Fibroblast of upper back skin (primary cell): Measurements from ENCODE around the gene CBARP.
"Not testable (repeated sequence)": the region's sequence is repeated elsewhere in the genome, so short reads cannot be mapped to it uniquely, and the experiment has no call there.

Source experiments
- DNase-seq: peaks from one replicate; pipeline ENCODE4 v3.0.0-alpha.2; 2013

Gene CBARP

GRCh38 chr19:1225440-1226226 lies 12.2 kb downstream of the CBARP start:
- DNase-seq: no peak

GRCh38 chr19:1224847-1225246 lies 13.0 kb downstream of the CBARP start:
- no peak for DNase-seq

- DNase-seq: no peak
These were observed 13.6 kb downstream of the CBARP start for GRCh38 chr19:1224047-1224825.

- peak; percentile 26 for DNase-seq
These were observed 14.6 kb downstream of the CBARP start for GRCh38 chr19:1223018-1223855.

GRCh38 chr19:1222394-1222793 lies 15.4 kb downstream of the CBARP start:
- no peak for DNase-seq

- DNase-seq: no peak
These were observed 15.9 kb downstream of the CBARP start for GRCh38 chr19:1221904-1222255.

DNA sequence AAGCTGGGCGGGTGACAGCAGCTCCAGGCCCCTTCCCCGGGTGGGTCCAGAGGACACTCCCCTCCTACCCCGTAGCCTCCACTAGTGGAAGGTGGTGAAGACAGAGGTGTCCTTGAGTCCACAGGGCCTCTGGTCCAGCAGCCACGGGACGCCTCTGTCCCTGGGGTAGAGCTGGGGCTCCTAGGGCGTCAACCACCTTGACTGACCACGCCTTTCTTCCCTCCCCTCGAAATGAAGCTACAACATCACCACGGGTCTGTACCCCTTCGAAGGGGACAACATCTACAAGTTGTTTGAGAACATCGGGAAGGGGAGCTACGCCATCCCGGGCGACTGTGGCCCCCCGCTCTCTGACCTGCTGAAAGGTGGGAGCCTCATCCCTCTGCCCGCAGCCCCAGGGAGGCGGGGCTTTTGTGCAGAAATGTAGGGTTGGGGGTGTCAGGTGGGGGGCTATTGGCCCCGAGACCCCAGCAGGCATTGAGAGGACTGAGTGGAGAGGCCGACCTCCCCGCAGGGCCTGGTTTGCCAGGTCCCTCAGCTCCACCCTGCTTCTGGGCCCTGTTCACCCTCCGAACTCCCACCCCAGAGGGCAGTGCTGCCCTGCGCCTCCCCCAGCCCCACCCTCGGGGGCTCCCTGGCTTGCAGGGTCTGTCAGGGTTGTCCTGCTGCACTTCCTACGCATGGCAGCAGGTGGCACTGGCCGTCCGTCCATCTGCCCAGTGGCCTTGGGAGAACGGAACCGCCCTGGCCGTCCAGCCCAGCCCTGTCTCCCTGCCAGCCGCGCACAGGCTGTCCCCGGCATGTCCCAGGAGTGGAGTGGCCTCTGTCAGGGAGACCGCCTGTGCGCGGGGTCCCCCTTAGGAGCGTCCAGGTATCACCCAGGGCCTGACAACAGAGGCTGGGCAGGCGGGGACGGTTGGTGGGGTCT lies 16.6 kb downstream of the CBARP start:
- peak; percentile 35 for DNase-seq

GRCh38 chr19:1220477-1220930 lies 17.3 kb downstream of the CBARP start:
- DNase-seq: no peak

- DNase-seq: no peak
These were observed 17.9 kb downstream of the CBARP start for GRCh38 chr19:1219786-1220476.

- DNase-seq: no peak
These were observed 18.8 kb downstream of the CBARP start for GRCh38 chr19:1218751-1219567.

DNA sequence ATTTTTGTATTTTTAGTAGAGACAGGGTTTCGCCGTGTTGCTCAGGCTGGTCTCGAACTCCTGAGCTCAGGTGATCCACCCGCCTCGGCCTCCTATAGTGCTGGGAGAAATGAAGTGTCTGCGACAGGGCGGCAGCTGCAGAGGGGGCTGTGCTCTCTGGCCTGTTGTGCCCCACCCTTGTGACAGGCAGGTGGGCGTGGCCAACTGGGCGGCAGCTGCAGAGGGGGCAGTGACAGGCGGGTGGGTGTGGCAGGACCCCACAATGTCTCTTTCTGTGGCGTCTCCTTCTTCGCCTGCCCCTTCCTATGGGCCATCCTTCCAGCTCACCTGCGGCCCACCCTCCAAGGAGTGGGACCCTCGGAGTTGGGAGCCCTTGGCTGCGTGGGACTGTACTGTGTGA lies 20.4 kb downstream of the CBARP start:
- no peak for DNase-seq

DNA sequence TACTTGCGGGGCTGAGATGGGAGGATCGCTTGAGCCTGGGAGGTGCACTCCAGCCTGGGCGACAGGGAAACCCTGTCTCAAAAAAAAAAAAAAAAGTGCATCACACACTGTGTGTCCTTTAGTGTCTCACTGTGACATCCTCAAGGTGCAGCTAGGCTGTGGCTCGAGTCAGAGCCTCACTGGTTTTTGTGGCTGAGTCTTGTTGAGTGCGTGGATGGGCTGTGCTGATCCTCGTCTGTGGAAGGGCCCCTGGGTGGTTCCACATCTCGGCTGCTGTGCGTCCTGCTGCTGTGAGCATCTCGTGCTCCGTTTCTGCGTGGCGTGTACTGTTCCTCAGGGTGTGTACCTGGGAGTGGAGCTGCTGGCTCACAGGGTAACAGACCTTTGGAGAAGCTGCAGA lies 21.0 kb downstream of the CBARP start:
- DNase-seq: no peak

- DNase-seq: no peak
These were observed 22.7 kb downstream of the CBARP start for GRCh38 chr19:1214862-1215731.

GRCh38 chr19:1214299-1214861 lies 23.4 kb downstream of the CBARP start:
- DNase-seq: no peak

DNA sequence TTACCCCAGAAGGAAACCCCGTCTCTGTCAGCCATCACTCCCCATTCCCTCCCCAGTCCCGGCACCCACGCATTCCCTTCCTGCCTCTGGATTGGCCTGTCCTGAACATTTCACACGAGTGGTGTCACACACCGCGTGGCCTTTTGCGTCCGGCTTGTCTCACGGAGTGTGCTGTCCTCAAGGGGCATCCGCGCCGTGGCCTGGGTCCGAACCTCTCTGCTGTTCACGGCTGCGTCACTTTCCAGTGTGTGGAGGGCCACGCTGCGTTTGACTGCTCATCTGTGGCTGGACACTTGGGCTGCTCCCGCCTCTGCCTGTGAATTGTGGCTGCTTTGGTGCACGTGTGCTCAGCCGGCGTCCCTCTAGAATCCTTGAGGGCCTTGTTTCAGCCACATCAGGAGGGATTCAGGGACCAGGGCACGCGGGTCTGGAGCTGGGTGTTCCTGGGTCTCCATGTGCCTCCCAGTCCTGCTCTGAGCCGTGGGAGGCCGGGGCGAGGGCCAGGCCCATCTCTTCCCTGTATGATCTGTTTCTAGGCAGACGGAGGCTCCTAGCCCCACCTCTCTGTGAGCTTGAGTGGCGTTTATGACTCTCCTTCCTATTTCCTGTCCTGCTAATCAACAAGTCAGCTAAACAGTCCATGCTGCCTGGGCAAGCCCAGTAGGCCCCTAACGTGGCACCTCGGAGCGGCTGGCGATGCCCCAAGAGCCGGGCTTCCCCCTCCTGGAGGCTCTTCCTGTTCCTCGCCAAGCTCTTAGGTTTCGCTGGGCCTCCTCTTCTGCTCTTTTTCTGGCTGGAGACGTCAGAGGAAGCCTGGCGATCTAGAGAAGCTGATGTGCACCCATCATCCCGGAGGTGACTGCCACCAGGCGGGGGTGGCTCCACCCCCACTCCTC lies 24.2 kb downstream of the CBARP start:
- peak; percentile 44 for DNase-seq

DNA sequence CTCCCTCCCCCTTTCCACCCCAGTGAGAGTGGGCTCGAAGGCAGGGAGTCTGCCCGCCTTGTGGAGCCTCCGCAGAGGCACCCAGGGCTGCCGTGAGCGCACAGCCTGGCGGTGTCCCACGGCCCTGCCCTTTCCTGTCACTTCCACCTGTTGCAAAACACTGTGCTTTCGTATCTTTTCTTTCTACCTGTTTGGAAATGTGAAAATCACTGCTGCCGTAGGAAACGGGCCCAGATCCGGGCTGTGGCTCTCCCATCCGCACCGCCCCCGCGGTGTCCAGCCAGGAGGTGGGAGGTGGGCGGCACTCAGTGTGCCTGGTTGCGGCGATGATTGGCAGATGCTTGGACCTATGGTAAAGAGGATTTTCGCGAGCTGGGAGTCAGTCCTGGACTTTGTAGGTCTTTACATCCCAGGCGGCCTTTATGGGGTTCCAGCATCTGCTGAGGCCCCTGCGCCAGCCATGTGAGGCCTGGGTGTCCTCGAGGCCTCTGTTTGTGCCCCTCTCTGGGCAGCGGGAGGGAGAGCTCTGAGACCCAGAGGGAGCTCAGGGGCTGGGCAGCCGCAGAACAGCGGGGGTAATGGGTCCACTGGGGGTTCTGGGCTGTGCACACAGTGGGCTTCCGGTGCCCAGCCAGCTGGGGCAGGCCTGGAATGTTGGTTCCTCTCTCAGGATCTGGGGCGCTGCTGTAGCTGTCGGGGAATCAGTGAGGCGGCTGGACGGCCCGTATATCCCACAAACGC lies 26.1 kb downstream of the CBARP start:
- DNase-seq: no peak

DNA sequence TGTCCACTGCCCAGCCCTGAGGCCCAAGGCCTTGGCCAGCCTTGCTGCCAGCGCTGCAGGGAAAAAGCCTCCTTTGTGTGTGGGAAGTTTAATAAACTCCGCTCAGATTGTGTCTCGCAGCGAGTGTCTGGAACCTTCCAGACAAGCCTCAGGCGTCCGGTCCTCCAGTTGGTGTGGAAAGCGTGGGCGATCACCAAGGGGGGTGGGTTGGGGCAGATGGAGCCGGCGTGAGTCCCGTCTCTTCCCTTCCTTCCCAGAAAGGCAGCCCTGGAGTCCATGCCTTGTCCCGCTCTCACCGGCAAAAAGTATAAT lies 27.6 kb downstream of the CBARP start:
- DNase-seq: no peak

DNA sequence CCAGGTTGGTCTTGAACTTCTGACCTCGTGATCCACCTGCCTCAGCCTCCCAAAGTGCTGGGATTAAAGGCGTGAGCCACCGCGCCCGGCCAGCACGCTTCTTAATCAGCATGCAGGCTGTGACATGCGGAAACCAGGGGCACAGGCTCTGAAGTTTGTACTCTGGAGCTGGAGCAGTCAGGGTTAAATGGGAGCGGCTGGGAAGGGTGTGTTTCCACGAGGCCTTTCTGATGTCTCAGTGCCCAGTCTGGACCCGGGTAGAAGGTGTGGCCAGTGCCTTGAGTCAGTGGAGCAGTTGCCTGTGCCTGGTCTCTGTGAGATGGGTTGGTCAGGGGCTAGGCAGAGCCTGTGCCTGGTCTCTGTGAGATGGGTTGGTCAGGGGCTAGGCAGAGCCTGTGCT lies 29.0 kb downstream of the CBARP start:
- not testable (repeated sequence) for DNase-seq
